ENCODE measurements around the gene MEGF10.

DNA sequence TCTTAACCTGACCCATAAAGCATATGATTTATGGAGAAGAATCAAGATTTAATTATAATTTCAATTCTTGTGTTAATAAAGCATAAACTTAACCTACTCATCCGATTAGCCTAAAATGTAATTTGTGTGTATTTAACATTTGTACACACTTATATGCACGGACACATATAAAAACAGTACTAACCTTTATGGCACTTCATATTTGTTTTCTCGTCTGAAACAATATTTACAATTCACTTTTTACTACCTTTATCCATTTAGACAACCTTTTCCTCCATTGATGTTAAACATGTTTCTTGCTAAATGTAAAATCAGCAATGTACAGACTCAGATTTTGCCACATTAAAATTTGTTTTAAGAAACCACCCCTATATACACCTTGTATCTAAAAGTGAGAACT is 22.8 kb downstream of the MEGF10 start:
- TF ChIP-seq, protein P1, sequence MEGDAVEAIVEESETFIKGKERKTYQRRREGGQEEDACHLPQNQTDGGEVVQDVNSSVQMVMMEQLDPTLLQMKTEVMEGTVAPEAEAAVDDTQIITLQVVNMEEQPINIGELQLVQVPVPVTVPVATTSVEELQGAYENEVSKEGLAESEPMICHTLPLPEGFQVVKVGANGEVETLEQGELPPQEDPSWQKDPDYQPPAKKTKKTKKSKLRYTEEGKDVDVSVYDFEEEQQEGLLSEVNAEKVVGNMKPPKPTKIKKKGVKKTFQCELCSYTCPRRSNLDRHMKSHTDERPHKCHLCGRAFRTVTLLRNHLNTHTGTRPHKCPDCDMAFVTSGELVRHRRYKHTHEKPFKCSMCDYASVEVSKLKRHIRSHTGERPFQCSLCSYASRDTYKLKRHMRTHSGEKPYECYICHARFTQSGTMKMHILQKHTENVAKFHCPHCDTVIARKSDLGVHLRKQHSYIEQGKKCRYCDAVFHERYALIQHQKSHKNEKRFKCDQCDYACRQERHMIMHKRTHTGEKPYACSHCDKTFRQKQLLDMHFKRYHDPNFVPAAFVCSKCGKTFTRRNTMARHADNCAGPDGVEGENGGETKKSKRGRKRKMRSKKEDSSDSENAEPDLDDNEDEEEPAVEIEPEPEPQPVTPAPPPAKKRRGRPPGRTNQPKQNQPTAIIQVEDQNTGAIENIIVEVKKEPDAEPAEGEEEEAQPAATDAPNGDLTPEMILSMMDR (IDR thresholded peaks at IDR 0.05; ENCODE audit: borderline replicate concordance, extremely low read depth, low read length, poor library complexity, severe bottlenecking) = no peak
- TF ChIP-seq EZH2 (IDR thresholded peaks at IDR 0.05; ENCODE audit: borderline replicate concordance, low read depth, low read length, severe bottlenecking) = no peak
